SK-N-SH treated with all-trans-retinoic acid at 6 μM for 48 hours (cell line): Measurements from ENCODE around the gene USP48.

Source experiments
- ATAC-seq: fragments of 200-7000 bp; cut with Tn5 transposase; 3 replicates; pipeline ENCODE4 v1.9.1; 2020; ENCODE audit warnings: mild to moderate bottlenecking, moderate library complexity
- ARNTL ChIP-seq: fragments of 450-650 bp; formaldehyde crosslinking; IDR thresholded peaks from 2 replicates; pipeline ENCODE4 v1.5.0; 2020; ENCODE audit warnings: low read depth, mild to moderate bottlenecking, moderate library complexity, borderline replicate concordance
- CSDC2 ChIP-seq: fragments of 250-450 bp; sonication (Bioruptor Pico); IDR thresholded peaks from 2 replicates; pipeline ENCODE4 v1.5.0; 2020; ENCODE audit warnings: mild to moderate bottlenecking, moderate library complexity
- CSRNP3 ChIP-seq: fragments of 250-450 bp; sonication (Bioruptor Pico); IDR thresholded peaks from 2 replicates; pipeline ENCODE4 v1.5.1; 2021; ENCODE audit warnings: mild to moderate bottlenecking, moderate library complexity
- GLIS3 ChIP-seq: fragments of 250-450 bp; sonication (Bioruptor Pico); IDR thresholded peaks from 2 replicates; pipeline ENCODE4 v1.5.0; 2020; ENCODE audit warnings: mild to moderate bottlenecking, moderate library complexity
- PATZ1 ChIP-seq: fragments of 250-450 bp; sonication (Bioruptor Pico); IDR thresholded peaks from 2 replicates; pipeline ENCODE4 v1.8.0; 2020; ENCODE audit warnings: mild to moderate bottlenecking, moderate library complexity, borderline replicate concordance
- POU6F1 ChIP-seq: fragments of 250-450 bp; sonication (Bioruptor Pico); IDR thresholded peaks from 2 replicates; pipeline ENCODE4 v1.8.0; 2021; ENCODE audit warnings: low read depth, mild to moderate bottlenecking, moderate library complexity, borderline replicate concordance
- PPARA ChIP-seq: fragments of 250-450 bp; sonication (Bioruptor Pico); IDR thresholded peaks from 2 replicates; pipeline ENCODE4 v1.5.0; 2020; ENCODE audit warnings: mild to moderate bottlenecking, borderline replicate concordance
- RARB ChIP-seq: fragments of 250-450 bp; sonication (Bioruptor Pico); IDR thresholded peaks from 2 replicates; pipeline ENCODE4 v1.8.0; 2021; ENCODE audit warnings: mild to moderate bottlenecking, moderate library complexity
- SNAI2 ChIP-seq: fragments of 250-450 bp; sonication (Bioruptor Pico); IDR thresholded peaks from 2 replicates; pipeline ENCODE4 v1.5.0; 2020; ENCODE audit warnings: mild to moderate bottlenecking, moderate library complexity
- TOX ChIP-seq: fragments of 250-450 bp; sonication (Bioruptor Pico); IDR thresholded peaks from 2 replicates; pipeline ENCODE4 v1.8.0; 2021; ENCODE audit warnings: mild to moderate bottlenecking, moderate library complexity, borderline replicate concordance
- ZC3H10 ChIP-seq: fragments of 250-450 bp; sonication (Bioruptor Pico); IDR thresholded peaks from 2 replicates; pipeline ENCODE4 v1.5.1; 2021; ENCODE audit warnings: mild to moderate bottlenecking, moderate library complexity
- ZFP3 ChIP-seq: fragments of 250-450 bp; sonication (Bioruptor Pico); IDR thresholded peaks from 2 replicates; pipeline ENCODE4 v1.5.0; 2020; ENCODE audit warnings: mild to moderate bottlenecking, moderate library complexity
- ZFP30 ChIP-seq: fragments of 450-650 bp; formaldehyde crosslinking; IDR thresholded peaks from 2 replicates; pipeline ENCODE4 v1.5.0; 2022; ENCODE audit warnings: mild to moderate bottlenecking, moderate library complexity
- ZNF565 ChIP-seq: fragments of 450-650 bp; formaldehyde crosslinking; conservative IDR thresholded peaks from 2 replicates; pipeline ENCODE4 v1.5.0; 2020; ENCODE audit warnings: low read depth, mild to moderate bottlenecking, moderate library complexity
- ZNF70 ChIP-seq: fragments of 450-650 bp; formaldehyde crosslinking; IDR thresholded peaks from 2 replicates; pipeline ENCODE4 v1.5.0; 2020; ENCODE audit warnings: mild to moderate bottlenecking, moderate library complexity
- ZNF8 ChIP-seq: fragments of 450-650 bp; formaldehyde crosslinking; IDR thresholded peaks from 2 replicates; pipeline ENCODE4 v1.5.0; 2020; ENCODE audit warnings: mild to moderate bottlenecking, moderate library complexity
- TF ChIP-seq, protein P1 (sequence below): fragments of 250-450 bp; sonication (Bioruptor Pico); IDR thresholded peaks from 2 replicates; pipeline ENCODE4 v1.5.0; 2020; ENCODE audit warnings: mild to moderate bottlenecking, moderate library complexity
- TF ChIP-seq, protein P2 (sequence below): fragments of 250-450 bp; sonication (Bioruptor Pico); IDR thresholded peaks from 2 replicates; pipeline ENCODE4 v1.5.1; 2020; ENCODE audit warnings: low read depth, mild to moderate bottlenecking, moderate library complexity

Gene USP48

GRCh38 chr1:21759182-21759581 is 23.8 kb downstream of the USP48 start:
- ATAC-seq: no peak

DNA sequence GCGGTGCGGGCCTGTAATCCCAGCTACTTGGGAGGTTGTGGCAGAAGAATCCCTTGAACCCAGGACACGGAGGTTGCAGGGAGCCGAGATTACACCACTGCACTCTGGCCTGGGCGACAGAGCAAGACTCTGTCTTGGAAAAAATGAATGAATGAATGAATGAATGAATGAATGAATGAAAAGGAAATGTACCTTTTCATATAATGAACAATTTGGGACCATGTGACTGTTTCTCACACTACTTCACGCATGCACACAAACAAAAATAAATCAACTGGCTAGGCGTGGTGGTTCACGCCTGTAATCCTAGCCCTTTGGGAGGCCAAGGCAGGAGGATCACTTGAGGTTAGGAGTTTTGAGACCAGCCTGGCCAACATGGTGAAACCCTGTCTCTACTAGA is 24.3 kb downstream of the USP48 start:
- TF ChIP-seq CSRNP3 (no peak), ZFP3 (CRISPR knock-in tag) (no peak), PATZ1 (CRISPR knock-in tag) (no peak), ARNTL (CRISPR knock-in tag) (no peak), POU6F1 (CRISPR knock-in tag) (no peak), SNAI2 (CRISPR knock-in tag) (no peak), RARB (CRISPR knock-in tag) (no peak), ZNF70 (CRISPR knock-in tag) (no peak), CSDC2 (CRISPR knock-in tag) (no peak), ZNF565 (CRISPR knock-in tag) (no peak), ZNF8 (no peak), GLIS3 (CRISPR knock-in tag) (no peak), ZC3H10 (CRISPR knock-in tag) (no peak)
- TF ChIP-seq, protein P1, sequence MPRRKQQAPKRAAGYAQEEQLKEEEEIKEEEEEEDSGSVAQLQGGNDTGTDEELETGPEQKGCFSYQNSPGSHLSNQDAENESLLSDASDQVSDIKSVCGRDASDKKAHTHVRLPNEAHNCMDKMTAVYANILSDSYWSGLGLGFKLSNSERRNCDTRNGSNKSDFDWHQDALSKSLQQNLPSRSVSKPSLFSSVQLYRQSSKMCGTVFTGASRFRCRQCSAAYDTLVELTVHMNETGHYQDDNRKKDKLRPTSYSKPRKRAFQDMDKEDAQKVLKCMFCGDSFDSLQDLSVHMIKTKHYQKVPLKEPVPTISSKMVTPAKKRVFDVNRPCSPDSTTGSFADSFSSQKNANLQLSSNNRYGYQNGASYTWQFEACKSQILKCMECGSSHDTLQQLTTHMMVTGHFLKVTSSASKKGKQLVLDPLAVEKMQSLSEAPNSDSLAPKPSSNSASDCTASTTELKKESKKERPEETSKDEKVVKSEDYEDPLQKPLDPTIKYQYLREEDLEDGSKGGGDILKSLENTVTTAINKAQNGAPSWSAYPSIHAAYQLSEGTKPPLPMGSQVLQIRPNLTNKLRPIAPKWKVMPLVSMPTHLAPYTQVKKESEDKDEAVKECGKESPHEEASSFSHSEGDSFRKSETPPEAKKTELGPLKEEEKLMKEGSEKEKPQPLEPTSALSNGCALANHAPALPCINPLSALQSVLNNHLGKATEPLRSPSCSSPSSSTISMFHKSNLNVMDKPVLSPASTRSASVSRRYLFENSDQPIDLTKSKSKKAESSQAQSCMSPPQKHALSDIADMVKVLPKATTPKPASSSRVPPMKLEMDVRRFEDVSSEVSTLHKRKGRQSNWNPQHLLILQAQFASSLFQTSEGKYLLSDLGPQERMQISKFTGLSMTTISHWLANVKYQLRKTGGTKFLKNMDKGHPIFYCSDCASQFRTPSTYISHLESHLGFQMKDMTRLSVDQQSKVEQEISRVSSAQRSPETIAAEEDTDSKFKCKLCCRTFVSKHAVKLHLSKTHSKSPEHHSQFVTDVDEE (CRISPR knock-in tag): no peak
- TF ChIP-seq, protein P2, sequence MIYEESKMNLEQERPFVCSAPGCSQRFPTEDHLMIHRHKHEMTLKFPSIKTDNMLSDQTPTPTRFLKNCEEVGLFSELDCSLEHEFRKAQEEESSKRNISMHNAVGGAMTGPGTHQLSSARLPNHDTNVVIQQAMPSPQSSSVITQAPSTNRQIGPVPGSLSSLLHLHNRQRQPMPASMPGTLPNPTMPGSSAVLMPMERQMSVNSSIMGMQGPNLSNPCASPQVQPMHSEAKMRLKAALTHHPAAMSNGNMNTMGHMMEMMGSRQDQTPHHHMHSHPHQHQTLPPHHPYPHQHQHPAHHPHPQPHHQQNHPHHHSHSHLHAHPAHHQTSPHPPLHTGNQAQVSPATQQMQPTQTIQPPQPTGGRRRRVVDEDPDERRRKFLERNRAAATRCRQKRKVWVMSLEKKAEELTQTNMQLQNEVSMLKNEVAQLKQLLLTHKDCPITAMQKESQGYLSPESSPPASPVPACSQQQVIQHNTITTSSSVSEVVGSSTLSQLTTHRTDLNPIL (CRISPR knock-in tag): no peak
- ATAC-seq: no peak

More at GRCh38 chr1:21759182-21759581, 23.8 kb downstream of the USP48 start:
- TF ChIP-seq GLIS3 (CRISPR knock-in tag) (no peak), TOX (no peak), ZC3H10 (CRISPR knock-in tag) (no peak), SNAI2 (CRISPR knock-in tag) (no peak), ZFP30 (no peak), PPARA (no peak), POU6F1 (CRISPR knock-in tag) (no peak), RARB (CRISPR knock-in tag) (no peak), ZFP3 (CRISPR knock-in tag) (no peak), ARNTL (CRISPR knock-in tag) (no peak)
- TF ChIP-seq, protein P1 (CRISPR knock-in tag): no peak
